Measurements from ENCODE around the gene TLX2. TPM values are rescaled to one million over a fixed set of nuclear protein-coding genes. Genes with fewer than 3 reads are reported as not detected.

The TLX2 gene
- total and polyA plus RNA-seq, 2 of the 13 experiments (the other 11 are each of a cell fraction or from before 2014, with no cell fraction given), result 0.05 to 0.20 TPM

- TF ChIP-seq PAF1 (CRISPR knock-in tag; IDR thresholded peaks at IDR 0.05), result no peak
- no peak for TF ChIP-seq ZSCAN9 (CRISPR knock-in tag; IDR thresholded peaks at IDR 0.05; ENCODE audit: borderline replicate concordance)
- 0 out of 2 replicates have a peak, but pooled peaks have one; percentile 29 for TF ChIP-seq ZNF589 (CRISPR knock-in tag; conservative IDR thresholded peaks at IDR 0.05)
- TF ChIP-seq YEATS4 (CRISPR knock-in tag; IDR thresholded peaks at IDR 0.05; ENCODE audit: borderline replicate concordance), result no peak
- TF ChIP-seq THAP11 (CRISPR knock-in tag; IDR thresholded peaks at IDR 0.05), result peak; percentile 57
- no peak for TF ChIP-seq FOXO4 (CRISPR knock-in tag; conservative IDR thresholded peaks at IDR 0.05)
- no peak for TF ChIP-seq RBM39 (IDR thresholded peaks at IDR 0.05; ENCODE audit: low read depth, low read length, poor library complexity, severe bottlenecking)
- no peak for TF ChIP-seq CENPX (CRISPR knock-in tag; IDR thresholded peaks at IDR 0.05)
- peak; percentile 19; the same call in 1 of the 2 replicates for TF ChIP-seq TFDP1 (CRISPR knock-in tag; IDR thresholded peaks at IDR 0.05; ENCODE audit: borderline replicate concordance)
- no peak for TF ChIP-seq ZNF512B (CRISPR knock-in tag; IDR thresholded peaks at IDR 0.05; ENCODE audit: borderline replicate concordance)
- no peak for TF ChIP-seq TERF1 (CRISPR knock-in tag; IDR thresholded peaks at IDR 0.05)
- TF ChIP-seq GATA4 (IDR thresholded peaks at IDR 0.05; ENCODE audit: borderline replicate concordance, low read depth), result no peak
- TF ChIP-seq KLF16 (CRISPR knock-in tag; IDR thresholded peaks at IDR 0.05), result peak in 1 of 2 experiments; percentile 39; a peak in 1 of 4 replicates
- no peak for TF ChIP-seq BORCS8-MEF2B (CRISPR knock-in tag; IDR thresholded peaks at IDR 0.05)
- TF ChIP-seq PCBP1 (IDR thresholded peaks at IDR 0.05; ENCODE audit: borderline replicate concordance, low read depth, low read length), result no peak
- TF ChIP-seq ZNF317 (CRISPR knock-in tag; IDR thresholded peaks at IDR 0.05), result no peak
- TF ChIP-seq HNF4G (IDR thresholded peaks at IDR 0.05; ENCODE audit: borderline replicate concordance, low read depth, low read length), result peak; percentile 44; the same call in 1 of the 2 replicates
- TF ChIP-seq HNF4G (CRISPR knock-in tag; IDR thresholded peaks at IDR 0.05; ENCODE audit: borderline replicate concordance, low read depth), result no peak
- TF ChIP-seq ZNF292 (CRISPR knock-in tag; IDR thresholded peaks at IDR 0.05; ENCODE audit: borderline replicate concordance, low read depth), result no peak
- peak; percentile 29; the same call in 1 of the 2 replicates for TF ChIP-seq FOXK1 (CRISPR knock-in tag; IDR thresholded peaks at IDR 0.05; ENCODE audit: borderline replicate concordance, low read depth)
- TF ChIP-seq ZFAT (CRISPR knock-in tag; conservative IDR thresholded peaks at IDR 0.05), result no peak
- no peak for TF ChIP-seq NFKBIZ (CRISPR knock-in tag; IDR thresholded peaks at IDR 0.05)
- no peak for TF ChIP-seq GABPA (IDR thresholded peaks at IDR 0.05; ENCODE audit: low read depth, low read length)
- TF ChIP-seq GABPA (CRISPR knock-in tag; IDR thresholded peaks at IDR 0.05; ENCODE audit: low read depth), result no peak
Observed at GRCh38 chr2:74512744-74513604, 1.3 kb upstream of the TLX2 start (continued).

Measured in HepG2 (cell line).